ENCODE results near the gene FAM229B. TPM values are rescaled to one million over a fixed set of nuclear protein-coding genes. Genes with fewer than 3 reads are reported as not detected.
A peak's percentile ranks its signal among the peaks of the same experiment; 100 is the strongest.
"Not testable (repeated sequence)": the region's sequence is repeated elsewhere in the genome, so short reads cannot be mapped to it uniquely, and the experiment has no call there.

Gene FAM229B, protein sequence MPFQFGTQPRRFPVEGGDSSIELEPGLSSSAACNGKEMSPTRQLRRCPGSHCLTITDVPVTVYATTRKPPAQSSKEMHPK
- total RNA-seq = 3.3 and 6.5 TPM in 2 replicates

DNA sequence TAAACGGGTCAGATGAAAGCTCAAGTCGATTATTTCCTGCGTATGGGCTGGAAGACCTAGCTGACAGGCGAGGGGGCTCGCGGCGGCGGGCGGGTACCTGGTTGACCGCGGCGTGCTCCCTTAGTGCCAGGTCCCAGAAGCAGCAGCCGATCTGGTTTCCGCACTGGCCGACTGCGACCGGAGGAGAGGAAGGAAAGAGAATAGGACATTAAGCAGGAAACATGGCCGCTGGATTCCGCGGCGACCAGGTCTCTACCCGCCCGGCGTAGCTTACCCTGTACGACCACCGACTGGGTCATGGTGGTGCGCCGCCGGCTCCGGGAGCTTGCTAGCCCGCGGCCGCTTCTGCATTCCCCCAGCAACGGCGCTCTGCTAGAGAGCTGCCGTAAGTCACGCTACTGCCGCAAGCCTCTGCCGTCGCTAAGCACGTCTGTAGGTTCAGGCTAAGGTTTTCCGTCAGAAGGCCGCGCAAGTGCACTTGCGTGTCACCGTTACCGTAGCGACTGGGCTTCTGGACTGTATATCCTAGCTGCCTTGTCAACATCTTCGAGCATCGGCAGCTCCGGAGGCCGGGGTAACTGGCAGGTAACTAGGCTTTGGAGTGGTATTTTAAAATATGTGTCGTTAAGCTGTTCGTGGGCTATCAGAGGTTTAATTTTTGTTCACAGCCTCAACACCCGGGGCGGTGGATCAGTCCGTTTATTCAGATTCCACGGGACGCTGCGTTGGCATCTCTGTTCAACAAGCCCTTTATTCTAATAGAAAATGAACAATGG is at the start of gene FAM229B, which contains the start of gene TUBE1:
Gene FAM229B, plus strand, starts transcription at position 456 of the 776 bp plus-strand sequence. CDS start 11,693 bp downstream, outside the sequence.
Gene TUBE1, minus strand, starts transcription at position 347 of the 776 bp plus-strand sequence. Its CDS starts 48 bp downstream, at position 299.
- DNase-seq (ENCODE audit: low read depth in 2 of 2) = peak; percentile 97 to 99

DNA sequence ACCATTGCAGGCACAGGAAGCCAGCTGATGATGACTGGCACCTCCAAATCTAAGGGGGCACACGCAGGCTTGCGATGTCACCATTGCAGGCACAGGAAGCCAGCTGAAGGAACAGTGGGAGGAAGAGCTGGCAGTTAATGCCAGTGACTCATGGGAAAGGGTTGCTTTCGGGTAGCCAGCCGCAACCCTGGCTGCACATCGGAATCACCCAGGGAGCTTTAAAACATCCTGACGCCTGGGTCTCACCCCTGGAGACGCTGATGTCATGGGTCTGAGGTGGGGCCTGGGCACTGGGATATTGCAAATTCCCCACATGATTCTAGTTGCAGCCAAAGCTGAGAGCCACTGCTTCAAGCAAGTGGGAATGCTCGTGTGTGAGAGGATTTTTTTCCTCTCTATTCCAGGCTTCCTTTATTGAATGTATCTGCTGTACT is 49.6 kb upstream of the FAM229B start:
- DNase-seq (ENCODE audit: low read depth in 2 of 2) = peak; percentile 61 to 94

DNA sequence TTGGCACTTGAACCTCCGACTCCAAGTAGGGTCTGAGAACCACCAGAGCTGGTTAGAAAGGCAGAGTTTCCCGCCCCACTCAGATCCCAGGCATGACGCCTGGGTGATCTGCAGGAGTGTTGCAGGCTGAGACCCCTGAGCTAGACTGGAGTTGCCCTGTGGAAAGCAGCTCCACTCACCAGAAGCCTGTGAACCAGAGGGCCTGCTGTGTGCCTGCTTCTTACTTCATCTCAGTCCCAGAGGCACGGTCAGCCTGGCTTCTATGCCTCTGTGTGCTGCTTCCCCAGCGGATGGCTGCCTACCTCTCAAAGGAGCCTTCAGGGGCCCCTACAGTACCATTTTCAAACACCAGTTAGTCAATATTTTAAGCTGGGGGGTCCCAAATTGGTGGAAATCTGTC is 49.1 kb upstream of the FAM229B start:
- no peak for DNase-seq (ENCODE audit: low read depth in 2 of 2)

DNA sequence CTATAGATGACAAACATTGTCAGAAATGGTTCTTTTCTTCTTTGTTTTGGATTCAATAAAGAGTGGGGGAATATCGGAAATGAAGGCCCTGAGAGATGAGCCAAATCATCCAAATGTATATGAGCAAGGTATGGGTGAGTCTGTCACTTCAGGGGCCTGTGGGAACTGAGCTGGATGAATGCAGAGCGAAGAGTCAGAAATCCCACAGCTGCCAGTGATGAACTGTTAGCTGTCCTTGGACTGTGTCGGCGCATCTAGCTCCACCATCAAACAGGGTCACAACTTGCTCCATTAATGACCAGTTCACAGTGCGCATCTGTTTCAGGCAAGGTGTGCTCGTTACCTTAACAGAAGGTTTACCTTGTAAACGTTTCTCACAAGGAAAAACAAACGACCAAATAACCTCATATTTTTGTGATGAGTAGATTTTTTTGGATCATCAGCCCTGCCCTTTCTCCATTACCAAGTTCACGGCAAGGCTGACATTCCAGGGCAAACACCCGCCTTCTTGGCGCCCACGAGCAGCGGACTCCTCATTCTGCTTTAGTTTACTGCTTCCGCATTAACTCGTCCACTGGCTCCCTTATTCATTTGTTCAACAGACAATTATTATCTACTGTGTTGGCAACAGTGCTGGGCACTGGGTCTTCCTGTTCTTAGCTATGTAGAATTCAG is 48.5 kb upstream of the FAM229B start:
- DNase-seq (ENCODE audit: low read depth in 2 of 2) = no peak

DNA sequence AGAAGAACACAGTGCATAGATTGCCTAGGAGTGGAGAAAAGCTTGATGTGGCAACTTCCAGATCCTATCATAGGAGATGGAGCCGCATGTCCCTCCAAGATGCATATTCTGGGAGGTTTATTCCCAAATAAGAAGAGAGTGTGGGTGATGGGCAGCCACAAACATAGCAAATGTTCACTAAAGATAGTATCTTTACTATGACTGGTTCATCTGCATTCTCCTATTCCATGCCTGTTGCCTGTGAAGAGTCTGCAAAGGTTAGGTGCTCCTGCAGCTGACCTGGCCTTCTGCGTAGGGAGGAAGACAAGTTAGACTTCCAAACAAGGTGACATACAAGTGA is 48.0 kb upstream of the FAM229B start:
- DNase-seq (ENCODE audit: low read depth in 2 of 2) = no peak

DNA sequence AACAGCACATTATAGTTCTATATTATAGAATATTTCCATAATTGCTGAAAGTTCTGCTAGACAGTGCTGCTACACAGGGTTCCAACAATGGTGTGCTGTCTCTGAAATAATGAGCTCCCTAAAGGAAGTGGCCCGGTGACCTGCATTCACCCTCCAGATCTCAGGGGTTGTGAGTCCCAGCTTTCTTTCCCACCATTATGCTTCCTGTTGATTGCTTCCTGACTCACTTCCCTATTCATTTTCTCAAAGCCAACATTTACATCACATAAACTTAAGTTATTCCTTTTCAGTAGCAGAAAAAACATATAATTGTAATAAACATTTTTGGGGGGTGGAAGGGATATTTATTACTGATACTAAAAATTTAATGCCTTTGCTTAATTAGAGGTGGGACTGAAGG is 46.4 kb upstream of the FAM229B start:
- peak; percentile 18 to 92 for DNase-seq (ENCODE audit: low read depth in 2 of 2)

DNA sequence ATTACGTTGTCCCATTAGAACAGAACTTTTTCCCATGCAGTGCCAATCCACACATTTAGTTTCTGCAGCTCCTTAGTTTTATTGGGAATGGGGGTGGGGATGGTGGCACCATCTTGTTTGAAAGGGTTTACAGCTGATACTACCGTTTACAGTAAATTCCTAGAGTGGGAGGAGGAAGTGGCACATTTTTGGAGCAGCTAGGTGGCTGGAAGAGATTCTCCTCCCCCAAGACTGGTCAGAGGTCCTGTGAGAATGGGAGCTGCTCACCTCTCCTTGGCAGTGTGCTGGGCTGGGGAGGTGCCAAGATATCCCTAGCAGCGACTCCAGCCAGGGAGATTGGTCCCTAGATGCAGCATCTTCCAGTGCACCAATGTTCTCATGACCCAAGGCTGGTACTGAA is 45.9 kb upstream of the FAM229B start:
- DNase-seq (ENCODE audit: low read depth in 2 of 2) = peak in 1 of 2 donors; percentile 40

DNA sequence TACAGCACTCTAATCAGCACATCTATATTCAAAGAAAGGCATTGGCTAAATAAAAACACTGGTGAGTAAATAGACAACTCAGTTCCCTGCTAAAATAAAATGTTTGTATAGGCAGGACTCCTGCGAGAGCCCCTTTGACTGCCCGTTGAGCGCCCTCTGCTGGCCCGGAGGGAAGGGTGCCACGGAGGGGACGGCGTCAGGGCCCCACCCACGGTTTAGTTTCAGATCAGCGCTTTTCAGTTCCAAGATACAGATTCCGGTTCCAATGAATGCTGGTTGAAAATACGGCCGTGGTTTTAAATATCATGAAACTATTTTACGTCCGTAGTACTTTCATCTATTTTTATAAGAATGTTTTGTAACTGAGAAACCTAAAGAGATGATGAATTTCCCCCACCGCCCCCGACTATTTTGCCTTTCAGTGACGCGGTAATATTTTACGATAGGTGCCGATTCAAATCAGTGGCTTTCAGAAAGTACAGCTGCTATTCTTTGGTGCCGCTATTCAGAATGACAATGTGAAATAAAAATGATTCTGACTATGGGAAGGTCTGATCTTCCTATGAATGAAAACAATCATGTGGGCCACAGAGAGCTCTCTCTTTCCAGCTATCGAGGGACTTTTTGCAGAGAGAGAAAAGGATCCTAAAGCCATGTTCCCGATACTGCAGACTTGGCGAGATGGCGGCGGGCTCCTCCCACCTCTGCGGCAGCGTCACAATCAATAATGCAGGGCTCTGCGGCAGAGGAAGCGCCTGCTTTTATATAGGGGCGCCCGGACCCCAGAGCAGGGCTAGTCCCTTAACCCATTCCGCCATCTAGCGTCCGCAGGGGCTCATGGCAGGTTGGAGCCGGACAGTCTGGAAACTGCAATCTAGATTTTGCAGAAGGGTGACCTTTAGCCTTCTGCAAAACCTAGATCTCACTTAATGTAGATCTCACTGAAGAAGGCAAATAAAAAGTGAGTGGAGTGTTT is 44.1 kb upstream of the FAM229B start:
- DNase-seq (ENCODE audit: low read depth in 2 of 2) = peak; percentile 94 to 95

DNA sequence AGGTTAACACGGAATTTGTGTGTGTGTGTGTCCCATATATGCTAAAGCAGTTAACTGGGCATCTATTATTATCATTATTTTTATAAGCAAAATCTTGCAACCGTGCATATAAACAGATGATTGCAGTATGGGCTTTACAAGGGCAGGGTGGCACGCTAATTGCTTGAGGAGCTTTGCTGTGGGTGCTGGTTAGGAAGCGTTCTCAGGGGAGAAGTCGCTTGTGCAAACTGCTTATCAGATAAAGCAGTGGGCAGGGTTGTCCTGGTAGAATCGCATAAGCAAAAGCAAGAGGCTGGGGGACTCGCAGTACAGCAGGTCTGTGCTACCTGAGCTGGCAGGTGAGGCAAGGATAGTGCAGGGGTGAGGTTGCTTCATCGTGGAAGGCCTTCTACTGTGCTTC is 43.2 kb upstream of the FAM229B start:
- no peak for DNase-seq (ENCODE audit: low read depth in 2 of 2)

DNA sequence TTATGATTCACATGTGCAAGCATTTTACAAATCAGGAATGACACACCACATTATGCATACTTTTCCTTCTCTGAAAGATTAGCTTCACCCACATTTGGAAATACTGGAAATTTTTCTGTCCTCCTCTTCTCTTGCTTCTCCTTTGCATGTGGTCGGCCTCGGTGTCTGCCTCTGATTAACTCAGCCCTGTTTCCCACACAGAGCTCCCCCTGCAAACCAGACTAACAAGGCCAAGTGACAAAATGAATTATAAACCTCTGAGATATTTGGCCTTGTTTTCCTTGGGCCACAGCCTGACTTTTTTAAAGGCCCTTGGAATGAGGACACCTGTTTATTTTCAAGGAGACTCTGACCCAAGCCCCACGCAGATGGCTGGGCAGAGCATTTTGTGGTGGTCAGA is 42.5 kb upstream of the FAM229B start:
- DNase-seq (ENCODE audit: low read depth in 2 of 2) = no peak

DNA sequence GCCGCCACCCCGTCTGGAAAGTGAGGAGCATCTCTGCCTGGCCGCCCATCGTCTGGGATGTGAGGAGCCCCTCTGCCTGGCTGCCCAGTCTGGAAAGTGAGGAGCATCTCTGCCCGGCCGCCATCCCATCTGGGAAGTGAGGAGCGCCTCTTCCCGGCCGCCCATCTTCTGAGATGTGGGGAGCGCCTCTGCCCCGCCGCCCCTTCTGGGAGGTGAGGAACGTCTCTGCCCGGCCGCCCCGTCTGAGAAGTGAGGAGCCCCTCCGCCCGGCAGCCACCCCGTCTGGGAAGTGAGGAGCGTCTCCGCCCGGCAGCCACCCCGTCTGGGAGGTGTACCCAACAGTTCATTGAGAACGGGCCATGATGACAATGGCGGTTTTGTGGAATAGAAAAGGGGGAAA is 39.9 kb upstream of the FAM229B start:
- not testable (repeated sequence) for DNase-seq (ENCODE audit: low read depth in 2 of 2)

DNA sequence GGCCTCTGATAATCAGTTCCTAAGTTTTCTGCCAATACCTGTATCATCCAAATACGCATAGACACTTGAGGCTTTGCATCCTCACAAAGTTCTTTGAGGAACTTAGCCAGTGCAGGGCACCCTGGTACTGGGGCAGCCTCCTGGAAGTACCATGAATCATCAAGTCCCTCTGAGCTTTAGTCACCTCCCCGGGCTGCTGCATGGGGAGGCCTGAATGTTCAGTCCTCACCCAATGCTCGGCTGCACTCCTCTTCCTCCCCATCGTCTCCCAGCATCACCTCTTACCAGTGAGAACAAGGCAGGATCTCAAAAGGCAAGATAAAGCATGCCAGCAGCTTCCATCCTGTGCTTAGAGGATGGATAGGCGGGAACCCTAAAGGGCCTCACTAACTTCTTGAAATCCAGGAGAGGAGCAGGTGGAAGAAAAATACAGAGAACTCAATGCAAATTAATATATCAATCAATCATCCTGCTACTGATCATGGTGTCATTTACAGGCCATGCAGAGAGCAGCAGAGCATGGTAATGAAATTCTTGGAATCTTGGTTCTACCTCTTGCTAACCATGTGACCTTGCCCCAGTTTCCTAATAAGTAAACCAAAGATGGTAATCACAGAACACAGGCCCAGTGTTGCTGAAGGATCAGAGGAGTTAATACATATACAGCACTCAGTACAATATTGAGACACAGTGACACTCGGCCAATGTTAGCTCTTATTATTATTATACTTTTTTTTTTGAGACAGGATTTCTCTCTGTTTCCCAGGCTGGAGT is 38.2 kb upstream of the FAM229B start:
- DNase-seq (ENCODE audit: low read depth in 2 of 2) = peak in 1 of 2 donors; percentile 24

DNA sequence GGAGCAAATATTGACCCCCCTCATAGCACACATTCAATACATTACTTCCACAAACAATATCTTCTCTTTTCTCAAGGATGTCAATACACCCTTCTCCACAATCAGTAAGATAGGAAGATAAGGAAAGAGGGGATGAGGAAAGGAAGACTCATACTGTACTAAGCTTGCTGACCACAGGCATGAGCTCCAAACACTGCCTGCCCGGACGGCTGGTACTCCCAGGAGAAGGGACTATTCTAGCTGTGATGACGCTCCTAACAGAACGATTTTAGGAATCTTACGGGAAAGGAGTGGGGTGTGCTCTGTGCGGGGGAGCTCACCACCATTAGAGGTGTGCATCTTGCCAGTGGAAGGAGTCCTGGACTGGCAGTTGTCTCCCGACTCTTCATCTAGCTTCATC is 37.4 kb upstream of the FAM229B start:
- no peak for DNase-seq (ENCODE audit: low read depth in 2 of 2)

DNA sequence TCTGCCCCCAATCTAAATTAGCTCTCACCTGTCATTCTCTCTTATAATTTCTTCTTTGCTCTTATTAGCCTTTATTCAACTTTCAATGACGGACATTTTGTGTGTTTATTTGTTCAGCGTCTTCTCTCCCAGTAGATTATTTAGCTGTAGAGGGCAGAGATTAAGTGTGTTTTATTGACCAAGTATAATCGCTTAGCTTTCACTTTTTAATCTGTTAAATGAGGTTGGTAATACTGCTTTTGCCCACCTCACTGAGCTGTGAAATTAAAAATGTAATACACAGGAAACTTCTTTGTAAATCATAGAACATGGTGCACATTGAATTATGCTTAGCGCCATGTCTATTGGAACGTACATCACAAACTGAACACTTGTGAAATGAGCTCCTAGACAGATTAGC is 37.0 kb upstream of the FAM229B start:
- DNase-seq (ENCODE audit: low read depth in 2 of 2) = no peak

DNA sequence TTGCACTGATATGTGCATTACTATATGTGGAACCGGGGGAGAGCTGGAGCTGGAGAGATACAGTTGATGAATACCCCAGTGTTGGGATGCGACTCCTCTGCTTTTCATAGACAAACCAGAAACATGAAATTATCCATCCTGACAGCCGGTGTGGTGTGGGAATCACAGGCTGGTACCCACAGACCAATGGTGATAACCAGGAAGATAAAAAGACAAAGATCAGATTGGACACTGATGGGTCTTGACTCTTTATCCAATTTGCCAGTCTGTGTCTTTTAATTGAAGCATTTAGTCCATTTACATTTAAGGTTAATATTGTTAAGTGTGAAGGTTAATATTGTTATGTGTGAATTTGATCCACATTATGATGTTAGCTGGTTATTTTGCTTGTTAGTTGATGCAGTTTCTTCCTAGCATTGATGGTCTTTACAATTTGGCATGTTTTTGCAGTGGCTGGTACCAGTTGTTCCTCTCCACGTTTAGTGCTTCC is 36.1 kb upstream of the FAM229B start:
- not testable (repeated sequence) for DNase-seq (ENCODE audit: low read depth in 2 of 2)

DNA sequence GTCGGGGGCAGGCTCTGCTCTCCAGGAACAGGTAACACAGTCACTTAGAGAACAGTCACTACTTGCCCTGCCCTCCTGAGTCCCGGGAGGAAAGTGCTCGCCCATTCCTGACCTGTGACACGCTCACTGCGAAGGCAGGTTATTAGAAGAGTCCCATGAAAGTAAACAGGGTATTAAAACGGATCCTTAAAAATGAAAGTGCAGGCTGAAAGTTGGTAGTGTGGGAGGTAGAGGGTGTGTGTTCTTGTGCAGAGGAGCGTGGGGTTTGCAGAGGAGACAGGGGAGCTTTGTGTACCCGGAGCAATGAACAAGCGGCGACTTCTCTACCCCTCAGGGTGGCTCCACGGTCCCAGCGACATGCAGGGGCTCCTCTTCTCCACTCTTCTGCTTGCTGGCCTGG is 33.4 kb upstream of the FAM229B start, which contains the start of gene CCN6:
Gene CCN6, plus strand, starts transcription at position 104 of the 400 bp plus-strand sequence. Its CDS starts 254 bp downstream, at position 358.
- DNase-seq (ENCODE audit: low read depth in 2 of 2) = no peak

DNA sequence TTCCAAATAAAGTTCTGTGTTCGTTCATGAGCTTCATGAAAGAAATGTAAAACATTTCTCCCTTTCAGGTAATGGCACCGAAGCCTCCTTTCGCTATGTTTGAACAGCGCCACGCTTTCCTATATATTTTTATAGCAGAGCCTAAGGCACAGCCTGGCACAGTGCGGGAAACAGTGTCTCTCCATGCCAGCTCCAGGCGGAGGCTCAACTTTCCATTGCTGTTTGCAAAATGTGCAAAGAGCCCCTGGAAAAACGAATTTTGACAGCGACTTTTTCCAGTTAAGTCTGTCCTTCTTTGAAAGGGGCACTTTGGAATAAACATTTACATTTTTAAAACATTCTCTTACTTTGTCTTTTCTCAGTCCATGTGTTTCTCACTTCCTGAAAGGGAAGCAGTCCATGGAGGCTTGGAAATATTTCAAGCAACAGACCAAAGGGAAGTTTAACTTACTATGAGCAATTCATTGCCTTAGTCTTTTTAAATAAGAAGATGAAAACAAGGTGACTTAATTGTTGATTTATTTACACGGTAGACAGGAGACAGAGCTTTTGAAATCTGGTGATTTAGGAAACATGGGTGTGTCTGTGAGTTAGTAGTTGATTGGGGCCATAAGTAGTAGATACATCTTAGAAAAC is 32.7 kb upstream of the FAM229B start:
- peak in 1 of 2 donors; percentile 17 for DNase-seq (ENCODE audit: low read depth in 2 of 2)

DNA sequence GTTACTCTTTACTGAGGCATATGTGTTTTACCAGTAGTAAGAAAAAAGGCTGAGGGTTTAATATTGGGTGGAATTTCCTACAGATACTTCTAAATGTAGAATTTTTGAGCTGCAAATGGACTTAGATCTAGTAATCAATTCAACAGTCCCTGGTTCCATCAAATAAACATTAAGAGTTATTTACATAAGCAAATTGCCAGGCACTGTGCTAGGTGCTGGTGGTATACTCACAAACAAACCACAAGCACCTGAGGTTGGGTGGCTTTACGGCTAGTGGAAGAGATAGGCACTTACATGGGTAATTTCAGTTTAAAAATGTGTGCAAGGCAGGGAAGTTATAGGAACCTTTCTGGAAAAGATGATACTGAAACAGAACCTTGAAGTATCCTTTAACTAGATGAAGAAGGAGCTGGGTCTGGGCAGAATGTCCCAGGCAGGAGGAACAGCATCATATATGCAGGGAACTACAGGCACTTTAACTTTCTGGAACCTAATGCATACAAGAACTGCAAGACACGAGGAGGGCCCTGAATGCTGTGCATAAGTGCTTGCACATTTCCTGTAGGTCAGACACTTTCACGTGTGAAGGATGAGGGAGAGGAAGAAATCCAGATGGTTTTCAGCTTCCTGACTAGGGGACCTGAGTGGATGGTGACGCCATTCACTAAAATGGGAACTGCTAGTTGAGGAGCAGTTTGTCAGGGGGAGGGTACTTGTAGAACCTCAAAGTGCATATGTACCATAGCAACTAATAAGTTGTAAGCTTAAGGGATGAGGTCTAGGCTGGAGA is 29.0 kb upstream of the FAM229B start:
- peak in 1 of 2 donors; percentile 84 for DNase-seq (ENCODE audit: low read depth in 2 of 2)

DNA sequence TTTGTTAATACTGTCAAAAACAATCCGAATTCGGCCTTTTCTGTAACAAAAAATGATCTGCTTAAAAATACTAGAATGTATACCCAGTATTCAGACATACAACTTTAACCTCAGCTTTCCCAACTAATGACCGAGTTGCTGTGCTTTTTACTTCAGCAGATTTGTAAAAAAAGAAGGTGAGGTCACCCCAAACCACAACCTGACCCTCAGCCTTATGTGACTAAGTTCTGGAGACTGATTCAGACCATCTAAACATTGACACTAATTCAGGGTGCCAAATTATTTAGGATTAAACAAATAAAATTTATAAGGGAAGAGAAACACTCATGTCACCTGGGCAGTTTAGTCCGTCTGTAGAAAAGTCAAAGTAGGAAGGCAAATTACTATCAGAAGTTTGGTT is 25.8 kb upstream of the FAM229B start:
- peak in 1 of 2 donors; percentile 55 for DNase-seq (ENCODE audit: low read depth in 2 of 2)
